ENCODE data around the gene LCLAT1.

- TF ChIP-seq, protein P1, sequence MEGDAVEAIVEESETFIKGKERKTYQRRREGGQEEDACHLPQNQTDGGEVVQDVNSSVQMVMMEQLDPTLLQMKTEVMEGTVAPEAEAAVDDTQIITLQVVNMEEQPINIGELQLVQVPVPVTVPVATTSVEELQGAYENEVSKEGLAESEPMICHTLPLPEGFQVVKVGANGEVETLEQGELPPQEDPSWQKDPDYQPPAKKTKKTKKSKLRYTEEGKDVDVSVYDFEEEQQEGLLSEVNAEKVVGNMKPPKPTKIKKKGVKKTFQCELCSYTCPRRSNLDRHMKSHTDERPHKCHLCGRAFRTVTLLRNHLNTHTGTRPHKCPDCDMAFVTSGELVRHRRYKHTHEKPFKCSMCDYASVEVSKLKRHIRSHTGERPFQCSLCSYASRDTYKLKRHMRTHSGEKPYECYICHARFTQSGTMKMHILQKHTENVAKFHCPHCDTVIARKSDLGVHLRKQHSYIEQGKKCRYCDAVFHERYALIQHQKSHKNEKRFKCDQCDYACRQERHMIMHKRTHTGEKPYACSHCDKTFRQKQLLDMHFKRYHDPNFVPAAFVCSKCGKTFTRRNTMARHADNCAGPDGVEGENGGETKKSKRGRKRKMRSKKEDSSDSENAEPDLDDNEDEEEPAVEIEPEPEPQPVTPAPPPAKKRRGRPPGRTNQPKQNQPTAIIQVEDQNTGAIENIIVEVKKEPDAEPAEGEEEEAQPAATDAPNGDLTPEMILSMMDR (conservative IDR thresholded peaks at IDR 0.05; ENCODE audit: low read length), result no peak
- TF ChIP-seq EZH2phosphoT487 (IDR thresholded peaks at IDR 0.05; ENCODE audit: borderline replicate concordance), result no peak
These were observed 161.6 kb downstream of the LCLAT1 start for GRCh38 chr2:30608643-30609042.

All from Loucy (cell line).